ENCODE measurements around the gene TMEM120B.

GRCh38 chr12:121778567-121779421 is 66.2 kb downstream of the TMEM120B start:
- no peak for TF ChIP-seq CTCF (IDR thresholded peaks at IDR 0.05; ENCODE audit: low read length)
- no peak for TF ChIP-seq EZH2phosphoT487 (IDR thresholded peaks at IDR 0.05; ENCODE audit: low read length)
- TF ChIP-seq EZH2 (optimal IDR thresholded peaks at IDR 0.05; ENCODE audit: low read depth, low read length): no peak
